ENCODE results near the gene RTL9. TPM values are rescaled to one million over a fixed set of nuclear protein-coding genes. Genes with fewer than 3 reads are reported as not detected.
A peak's percentile ranks its signal among the peaks of the same experiment; 100 is the strongest.

RTL9 gene
- not detected in 2 replicates for total RNA-seq

- H3K4me3 Mint-ChIP-seq: no peak within 1 kb of the TSS
- intact Hi-C loops (cut with micrococcal nuclease): no loop called here
- H3K27me3 Mint-ChIP-seq: peaks cover 2% of the 10 kb centered on the region
- CTCF ChIA-PET: no interaction called here
- ATAC-seq (ENCODE audit: low read depth) (no peak), DNase-seq (no peak)
- POLR2A ChIA-PET: no interaction called here
- no peak within 1 kb of the TSS for H3K27ac Mint-ChIP-seq
- no peaks in the 10 kb centered on the region for H3K36me3 Mint-ChIP-seq (ENCODE audit: low read depth)
- no peaks in the 10 kb centered on the region for H3K9me3 Mint-ChIP-seq
- TF ChIP-seq CTCF (IDR thresholded peaks at IDR 0.05): no peak
- no peaks in the 10 kb centered on the region for H3K4me1 Mint-ChIP-seq
These were observed at the start of gene RTL9 for GRCh38 chrX:110358548-110358947. Gene RTL9 (plus strand): TSS chrX:110358848. CDS start chrX:110450618, 91,770 bp downstream.

GRCh38 chrX:110310000-110310790 is 48.5 kb upstream of the RTL9 start:
- H3K4me3 Mint-ChIP-seq: no peak overlapping the region
- POLR2A ChIA-PET: interaction anchor here (0.6 kb wide), 1 partner anchor 57 kb away, joined by 3 read pairs; no protein-coding TSS in a partner anchor

GRCh38 chrX:110310896-110311295 is 47.8 kb upstream of the RTL9 start:
- H3K4me1 Mint-ChIP-seq: peaks cover 40% of the 10 kb centered on the region
- CTCF ChIA-PET: interaction anchor here (1.4 kb wide), 1 partner anchor 150 kb away, joined by 3 read pairs; no protein-coding TSS in a partner anchor

More at GRCh38 chrX:110310000-110310790, 48.5 kb upstream of the RTL9 start:
- no peak for DNase-seq
- CTCF ChIA-PET: interaction anchor here (1.4 kb wide), 1 partner anchor 149 kb away, joined by 3 read pairs; no protein-coding TSS in a partner anchor
- ATAC-seq (ENCODE audit: low read depth): no peak
- no peak overlapping the region for H3K27ac Mint-ChIP-seq
- peaks cover 35% of the 10 kb centered on the region for H3K4me1 Mint-ChIP-seq
- H3K9me3 Mint-ChIP-seq: no peaks in the 10 kb centered on the region
- intact Hi-C loops (cut with micrococcal nuclease): no loop called here
- H3K36me3 Mint-ChIP-seq (ENCODE audit: low read depth): peaks cover 1% of the 10 kb centered on the region
- TF ChIP-seq CTCF (IDR thresholded peaks at IDR 0.05): no peak
- H3K27me3 Mint-ChIP-seq: no peaks in the 10 kb centered on the region

GRCh38 chrX:110311437-110312230 is 47.0 kb upstream of the RTL9 start:
- TF ChIP-seq CTCF (IDR thresholded peaks at IDR 0.05): no peak
- DNase-seq (no peak), ATAC-seq (ENCODE audit: low read depth) (no peak)
- no peak overlapping the region for H3K27ac Mint-ChIP-seq
- H3K9me3 Mint-ChIP-seq: no peaks in the 10 kb centered on the region
- H3K4me3 Mint-ChIP-seq: no peak overlapping the region
- no peaks in the 10 kb centered on the region for H3K27me3 Mint-ChIP-seq
- CTCF ChIA-PET: interaction anchor here (1.1 to 1.4 kb wide), 2 partner anchors 151 to 677 kb away, joined by 3 read pairs; no protein-coding TSS in a partner anchor
- H3K36me3 Mint-ChIP-seq (ENCODE audit: low read depth): peaks cover 1% of the 10 kb centered on the region
- POLR2A ChIA-PET: interaction anchor here (0.6 kb wide), 1 partner anchor 72 kb away, joined by 3 read pairs; no protein-coding TSS in a partner anchor
- peaks cover 46% of the 10 kb centered on the region for H3K4me1 Mint-ChIP-seq
- intact Hi-C loops (cut with micrococcal nuclease): no loop called here

More at GRCh38 chrX:110310896-110311295, 47.8 kb upstream of the RTL9 start:
- intact Hi-C loops (cut with micrococcal nuclease): no loop called here
- no peak for TF ChIP-seq CTCF (IDR thresholded peaks at IDR 0.05)
- Mint-ChIP-seq H3K27ac (no peak overlapping the region), H3K4me3 (no peak overlapping the region), H3K36me3 (ENCODE audit: low read depth) (peaks cover 1% of the 10 kb centered on the region), H3K27me3 (no peaks in the 10 kb centered on the region), H3K9me3 (no peaks in the 10 kb centered on the region)
- DNase-seq (no peak), ATAC-seq (ENCODE audit: low read depth) (peak; percentile 75)
- POLR2A ChIA-PET: interaction anchor here (0.6 kb wide), 1 partner anchor 57 kb away, joined by 3 read pairs; no protein-coding TSS in a partner anchor

All from activated B cell treated with CpG ODN at 0.5 μM for 24 hours (primary cell).